Neural cell (in vitro differentiated cells): ENCODE results near the gene REP15.

Source experiments
- CTCF ChIP-seq: fragments of 450-650 bp; IDR thresholded peaks from 2 replicates; pipeline ENCODE4 v1.5.1; 2014; ENCODE audit warnings: antibody characterized with exemption, mild to moderate bottlenecking, moderate library complexity; ENCODE audit not compliant: poor library complexity, severe bottlenecking
- MXI1 ChIP-seq: fragments of 450-650 bp; conservative IDR thresholded peaks from 2 replicates; pipeline ENCODE4 v1.6.1; 2014; ENCODE audit warnings: antibody characterized with exemption, mild to moderate bottlenecking; ENCODE audit not compliant: poor library complexity, severe bottlenecking

- TF ChIP-seq MXI1 (no peak), CTCF (no peak)
Measured at GRCh38 chr12:27680619-27681018, 15.6 kb upstream of the REP15 start.
